Measurements from ENCODE around the gene GRM7.

- no peak for TF ChIP-seq POLR2A (IDR thresholded peaks at IDR 0.05)
- TF ChIP-seq, protein P1, sequence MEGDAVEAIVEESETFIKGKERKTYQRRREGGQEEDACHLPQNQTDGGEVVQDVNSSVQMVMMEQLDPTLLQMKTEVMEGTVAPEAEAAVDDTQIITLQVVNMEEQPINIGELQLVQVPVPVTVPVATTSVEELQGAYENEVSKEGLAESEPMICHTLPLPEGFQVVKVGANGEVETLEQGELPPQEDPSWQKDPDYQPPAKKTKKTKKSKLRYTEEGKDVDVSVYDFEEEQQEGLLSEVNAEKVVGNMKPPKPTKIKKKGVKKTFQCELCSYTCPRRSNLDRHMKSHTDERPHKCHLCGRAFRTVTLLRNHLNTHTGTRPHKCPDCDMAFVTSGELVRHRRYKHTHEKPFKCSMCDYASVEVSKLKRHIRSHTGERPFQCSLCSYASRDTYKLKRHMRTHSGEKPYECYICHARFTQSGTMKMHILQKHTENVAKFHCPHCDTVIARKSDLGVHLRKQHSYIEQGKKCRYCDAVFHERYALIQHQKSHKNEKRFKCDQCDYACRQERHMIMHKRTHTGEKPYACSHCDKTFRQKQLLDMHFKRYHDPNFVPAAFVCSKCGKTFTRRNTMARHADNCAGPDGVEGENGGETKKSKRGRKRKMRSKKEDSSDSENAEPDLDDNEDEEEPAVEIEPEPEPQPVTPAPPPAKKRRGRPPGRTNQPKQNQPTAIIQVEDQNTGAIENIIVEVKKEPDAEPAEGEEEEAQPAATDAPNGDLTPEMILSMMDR (IDR thresholded peaks at IDR 0.05 in 8 of 11, conservative IDR thresholded peaks at IDR 0.05 in 3 of 11), result no peak
Measured at GRCh38 chr3:7070461-7070860, 209.5 kb downstream of the GRM7 start.
